Stimulated activated CD4-positive, alpha-beta T cell treated with anti-CD3 and anti-CD28 coated beads, Interleukin-15, amount 100 ng/mL, for 1 hour (primary cell): ENCODE measurements around the gene TTC39A.
"Not testable (repeated sequence)": the region's sequence is repeated elsewhere in the genome, so short reads cannot be mapped to it uniquely, and the experiment has no call there.

Source experiments
- DNase-seq, 2 donors: peaks; one replicate each; pipeline ENCODE4 v3.0.0-alpha.2; 2020; ENCODE audit warnings: low read depth in 1 of 2, low spot score in 1 of 2

Gene TTC39A

DNA sequence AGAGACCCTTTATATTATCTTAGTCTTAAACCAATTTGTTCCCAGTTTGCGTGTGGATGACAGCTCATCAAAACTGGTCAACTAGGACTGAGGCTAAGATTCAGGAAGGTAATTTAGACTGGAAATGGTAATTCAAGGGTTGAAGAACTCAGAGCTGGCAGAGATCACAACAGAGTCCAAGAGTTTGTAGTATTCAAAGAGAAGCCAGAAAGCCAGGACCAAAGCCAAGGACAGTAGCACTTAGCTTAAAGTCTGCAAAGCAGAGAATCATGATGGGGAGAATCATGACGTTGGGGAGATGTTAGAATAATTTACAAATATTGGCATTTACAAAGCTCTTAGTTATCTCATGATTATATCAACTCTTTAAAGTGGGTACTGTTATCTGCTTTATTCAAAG, 61.7 kb downstream of the TTC39A start:
- DNase-seq: no peak

DNA sequence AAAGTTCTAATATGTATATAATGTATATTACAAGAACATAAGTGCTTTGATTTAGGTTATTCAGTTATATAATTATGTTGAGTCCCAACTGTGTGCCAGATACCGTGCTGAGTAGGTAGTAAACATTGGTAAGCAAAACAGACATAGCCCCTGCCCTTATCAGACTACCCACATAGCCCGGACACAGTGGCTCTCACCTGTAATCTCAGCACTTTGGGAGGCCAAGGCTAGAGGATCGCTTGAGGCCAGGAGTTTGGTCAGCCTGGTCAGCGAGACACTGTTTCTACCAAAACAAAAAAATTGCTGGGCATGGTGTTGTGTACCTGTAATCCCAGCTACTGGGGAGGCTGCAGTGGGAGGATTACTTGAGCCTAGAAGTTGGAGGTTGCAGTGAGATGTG, 63.6 kb downstream of the TTC39A start:
- no peak for DNase-seq

DNA sequence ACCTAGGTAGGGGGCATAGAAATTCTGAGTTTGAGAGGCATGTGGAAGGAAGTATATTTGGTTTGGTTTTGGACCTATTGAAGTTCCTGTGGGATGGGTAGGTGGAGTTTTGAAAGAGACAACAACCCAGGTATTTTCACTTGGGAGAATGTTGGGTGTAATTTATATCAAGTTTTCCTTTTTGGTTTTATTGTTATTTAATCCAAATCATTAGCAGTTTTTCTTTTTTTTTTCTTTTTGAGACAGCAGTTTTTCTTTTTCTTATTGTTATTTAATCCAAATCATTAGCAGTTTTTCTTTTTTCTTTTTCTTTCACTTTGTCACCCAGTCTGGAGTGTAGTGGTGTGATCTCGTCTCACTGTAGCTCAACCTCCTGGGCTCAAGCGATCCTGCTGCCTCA, 64.2 kb downstream of the TTC39A start:
- DNase-seq: no peak

DNA sequence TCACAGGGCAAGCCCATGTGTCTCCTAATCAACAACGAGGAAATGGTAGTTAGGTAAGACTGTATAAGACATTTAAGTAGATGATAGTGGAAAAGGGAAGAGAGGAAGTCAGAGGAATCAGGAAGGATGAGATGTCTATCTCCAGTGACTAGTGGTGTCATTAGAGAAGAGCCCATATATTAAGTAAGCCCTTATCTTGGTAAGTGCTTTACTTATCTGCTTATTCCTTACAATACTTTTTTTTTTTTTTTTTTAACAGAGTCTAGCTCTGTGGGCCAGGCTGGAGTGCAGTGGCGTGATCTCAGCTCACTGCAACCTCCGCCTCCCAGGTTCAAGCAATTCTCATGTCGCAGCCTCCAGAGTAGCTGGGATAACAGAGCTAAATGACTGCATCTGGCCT, 64.7 kb downstream of the TTC39A start:
- DNase-seq: no peak

DNA sequence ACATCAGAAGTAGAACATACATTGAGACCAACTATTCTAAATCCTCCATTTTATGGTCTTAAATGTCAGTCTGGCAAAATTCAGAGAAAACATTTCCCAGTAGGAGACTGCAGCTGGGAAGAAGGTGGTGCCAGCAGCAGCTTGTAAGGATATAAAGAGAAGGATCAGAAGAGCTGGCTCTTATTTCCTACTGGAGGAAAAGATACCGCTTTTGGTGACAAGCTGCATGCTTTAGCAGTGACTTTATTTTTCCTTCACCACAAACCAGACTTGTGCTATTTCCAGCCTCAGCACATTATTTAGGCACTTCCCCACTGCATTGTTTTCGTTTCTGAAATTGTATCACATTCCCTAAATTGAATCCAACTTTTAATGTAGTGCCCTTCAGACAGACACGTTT, 65.9 kb downstream of the TTC39A start:
- no peak for DNase-seq

DNA sequence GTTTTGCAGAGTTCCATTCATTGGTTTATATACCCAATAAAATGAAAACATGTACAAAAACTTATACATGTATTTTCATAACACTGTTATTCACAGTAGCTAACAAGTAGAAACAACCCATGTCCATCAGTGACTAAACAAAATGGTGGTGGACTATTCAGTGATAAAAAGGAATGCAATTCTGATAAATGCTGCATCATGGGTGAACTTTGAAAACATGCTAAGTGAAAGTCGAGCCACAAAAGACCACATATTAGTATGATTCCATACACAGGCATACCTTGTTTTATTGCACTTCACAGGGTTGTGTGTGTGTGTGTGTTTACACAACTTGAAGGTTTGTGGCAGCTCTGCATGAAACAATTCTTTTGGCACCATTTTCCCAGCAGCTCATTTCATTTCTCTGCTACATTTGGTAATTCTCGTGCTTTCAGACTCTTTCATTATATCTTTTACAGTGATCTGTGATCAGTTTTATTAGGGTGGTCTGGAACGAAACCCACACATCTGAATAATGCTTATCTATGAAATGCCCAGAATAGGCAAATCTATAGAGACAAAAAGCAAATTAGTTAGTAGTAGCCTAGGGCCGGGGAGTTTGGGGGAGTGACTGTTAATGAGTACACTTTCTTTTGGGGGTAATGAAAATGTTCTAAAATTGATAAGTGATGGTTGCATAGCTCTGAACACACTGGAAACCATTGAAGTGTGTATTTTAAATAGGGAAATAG, 67.0 kb downstream of the TTC39A start:
- no peak for DNase-seq

DNA sequence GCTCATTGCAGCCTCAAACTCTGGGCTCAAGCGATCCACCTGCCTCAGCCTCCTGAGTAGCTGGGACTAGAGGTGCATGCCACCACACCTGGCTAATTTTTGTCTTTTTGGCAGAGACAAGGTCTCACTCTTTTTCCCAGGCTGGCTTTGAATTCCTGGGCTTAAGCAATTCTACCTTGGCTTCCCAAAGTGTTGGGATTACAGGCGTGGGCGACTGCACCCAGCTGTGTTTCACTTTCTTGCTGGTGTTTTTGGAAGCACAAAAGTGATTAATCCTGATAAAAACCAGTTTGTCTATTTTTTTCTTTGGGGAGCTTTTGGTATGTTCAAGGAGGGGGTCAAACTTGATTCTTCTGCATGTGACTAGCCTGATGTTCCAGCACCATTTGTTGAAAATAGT, 75.0 kb downstream of the TTC39A start:
- no peak for DNase-seq

DNA sequence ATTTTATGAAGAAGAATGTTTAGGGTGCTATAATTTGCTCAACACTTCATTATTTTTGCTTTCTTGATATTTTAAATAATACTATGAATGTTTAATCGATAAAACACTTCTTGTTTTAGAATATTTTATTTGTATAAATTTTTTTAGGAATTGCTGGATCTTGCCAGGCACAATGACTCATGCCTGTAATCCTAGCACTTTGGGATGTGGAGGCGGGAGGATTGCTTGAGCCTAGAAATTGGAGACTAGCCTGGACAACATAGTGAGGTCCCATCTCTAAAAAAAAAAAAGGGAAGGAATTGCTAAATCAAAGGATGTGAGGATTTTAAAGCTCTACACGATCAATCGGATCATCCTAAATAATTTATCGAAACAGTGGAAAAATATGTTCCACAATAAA, 76.7 kb downstream of the TTC39A start:
- DNase-seq: no peak

DNA sequence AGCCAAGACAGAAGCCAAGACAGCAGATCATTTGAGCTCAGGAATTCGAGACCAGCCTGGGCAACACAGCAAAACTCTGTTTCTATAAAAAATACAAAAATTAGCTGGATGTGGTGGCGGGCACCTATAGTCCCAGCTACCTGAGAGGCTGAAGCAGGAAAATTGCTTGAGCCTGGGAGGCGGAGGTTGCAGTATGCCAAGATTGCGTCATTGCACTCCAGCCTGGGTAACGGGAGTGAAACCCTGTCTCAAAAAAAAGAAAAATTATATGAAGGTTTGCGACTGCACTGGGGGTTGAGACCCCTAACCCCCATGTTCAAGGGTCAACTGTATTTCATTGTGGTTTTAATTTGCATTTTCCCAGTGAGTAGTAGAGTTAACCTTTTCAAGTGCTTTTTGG, 78.0 kb downstream of the TTC39A start:
- no peak for DNase-seq

DNA sequence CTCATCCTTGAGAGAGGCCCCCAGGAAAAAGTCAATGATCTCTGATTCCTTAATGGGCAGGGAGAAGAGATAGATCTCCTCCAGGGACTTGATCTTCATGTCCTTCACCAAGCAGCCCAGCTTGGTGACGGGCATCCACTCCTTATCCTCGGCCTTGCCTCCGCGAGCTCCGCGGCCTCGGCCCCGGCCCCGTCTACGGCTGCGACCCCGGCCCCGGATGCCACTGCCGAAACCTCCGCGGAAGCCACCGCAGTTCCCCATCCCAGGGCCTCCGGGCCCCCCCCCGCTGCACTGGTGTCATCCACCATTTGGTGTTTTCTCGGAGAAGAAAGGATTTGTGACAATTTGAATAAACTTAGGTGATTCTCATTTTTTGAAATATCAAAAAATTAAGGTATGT, 79.2 kb downstream of the TTC39A start:
- not testable (repeated sequence) for DNase-seq

DNA sequence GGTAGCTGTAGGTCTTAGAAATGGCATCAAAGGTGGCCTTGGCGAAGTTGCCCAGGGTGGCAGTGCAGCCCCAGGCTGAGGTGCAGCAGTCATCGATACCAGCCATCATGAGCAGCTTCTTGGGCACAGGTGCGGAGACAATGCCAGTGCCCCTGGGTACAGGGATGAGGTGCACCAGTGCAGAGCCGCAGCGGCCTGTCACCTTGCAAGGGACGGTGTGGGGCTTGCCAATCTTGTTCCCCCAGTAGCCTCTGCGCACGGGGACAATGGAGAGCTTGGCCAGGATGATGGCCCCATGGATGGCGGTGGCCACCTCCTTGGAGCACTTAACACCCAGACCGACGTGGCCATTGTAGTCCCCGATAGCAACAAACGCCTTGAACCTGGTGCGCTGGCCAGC, 79.6 kb downstream of the TTC39A start:
- DNase-seq: not testable (repeated sequence)

DNA sequence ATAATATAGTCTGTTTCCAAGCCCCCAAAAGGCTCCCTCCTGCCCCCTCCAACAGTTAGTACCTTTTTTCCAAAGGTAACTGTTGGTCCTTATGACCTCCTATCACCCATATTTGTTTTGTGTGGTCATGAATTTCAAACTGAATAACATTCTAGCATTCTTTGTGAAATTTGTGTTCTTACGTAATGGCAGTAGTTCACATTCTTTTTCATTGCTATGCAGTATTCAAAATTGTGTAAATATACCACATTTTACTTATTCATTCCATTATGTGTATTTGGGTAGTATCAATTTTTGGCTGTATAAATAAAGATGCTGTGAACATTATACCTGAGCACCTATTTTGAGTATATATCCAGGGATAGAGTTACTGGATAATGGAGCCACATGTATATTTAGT, 80.9 kb downstream of the TTC39A start:
- DNase-seq: no peak

DNA sequence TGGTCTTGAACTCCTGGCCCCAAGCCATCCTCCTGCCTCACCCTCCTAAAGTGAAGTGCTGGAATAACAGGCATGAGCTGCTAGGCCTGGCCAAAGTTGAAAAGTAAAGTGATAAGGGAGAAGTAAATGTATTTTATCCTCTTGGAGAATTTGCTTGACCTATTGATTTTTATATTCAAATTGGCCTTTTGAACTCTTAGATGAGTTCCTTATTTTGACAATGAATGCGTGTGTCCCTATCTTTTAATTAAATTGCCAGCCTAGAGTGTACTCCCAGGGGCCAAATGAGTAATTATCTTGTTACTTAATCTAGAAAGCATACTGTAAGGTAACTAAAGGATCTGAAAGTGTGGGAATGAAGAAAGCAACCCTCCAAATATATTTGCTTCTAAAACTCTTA, 82.9 kb downstream of the TTC39A start:
- no peak for DNase-seq

DNA sequence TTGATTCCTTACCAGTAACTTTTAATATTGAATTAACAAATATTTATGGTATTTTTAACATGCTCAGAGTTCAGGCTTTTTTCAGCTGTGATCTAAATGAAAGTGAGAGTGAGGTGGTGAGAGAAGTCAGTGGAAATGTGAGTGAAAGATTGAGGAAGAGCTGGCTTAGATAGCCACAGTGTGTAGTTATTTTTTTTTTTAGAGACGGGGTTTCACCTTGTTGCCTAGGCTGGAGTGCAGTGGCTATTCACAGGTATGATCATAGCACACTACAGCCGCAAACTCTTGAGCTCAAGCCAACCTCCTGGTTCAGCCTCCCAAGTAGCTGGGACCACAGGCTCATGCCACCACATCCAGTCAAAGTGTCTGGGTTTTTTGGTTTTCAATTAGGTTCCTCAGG, 83.3 kb downstream of the TTC39A start:
- DNase-seq: no peak

DNA sequence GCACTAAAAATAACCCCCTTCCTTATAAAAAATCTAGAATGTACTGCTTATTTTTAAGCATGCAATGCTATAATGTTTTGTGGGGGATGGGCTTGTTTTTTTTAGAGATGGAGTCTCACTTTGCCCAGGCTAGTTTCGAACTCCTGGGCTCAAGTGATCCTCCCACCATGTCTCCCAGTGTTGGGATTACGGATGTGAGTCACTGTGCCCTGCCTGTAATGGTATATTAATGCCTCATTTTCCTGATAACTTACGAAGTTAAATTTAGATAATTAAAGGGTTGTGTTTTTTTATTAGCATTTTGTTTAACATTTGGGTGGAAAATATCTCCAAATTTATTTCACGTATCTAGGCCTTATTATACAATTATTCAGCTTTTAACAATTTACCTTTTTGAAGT, 87.8 kb downstream of the TTC39A start:
- no peak for DNase-seq

DNA sequence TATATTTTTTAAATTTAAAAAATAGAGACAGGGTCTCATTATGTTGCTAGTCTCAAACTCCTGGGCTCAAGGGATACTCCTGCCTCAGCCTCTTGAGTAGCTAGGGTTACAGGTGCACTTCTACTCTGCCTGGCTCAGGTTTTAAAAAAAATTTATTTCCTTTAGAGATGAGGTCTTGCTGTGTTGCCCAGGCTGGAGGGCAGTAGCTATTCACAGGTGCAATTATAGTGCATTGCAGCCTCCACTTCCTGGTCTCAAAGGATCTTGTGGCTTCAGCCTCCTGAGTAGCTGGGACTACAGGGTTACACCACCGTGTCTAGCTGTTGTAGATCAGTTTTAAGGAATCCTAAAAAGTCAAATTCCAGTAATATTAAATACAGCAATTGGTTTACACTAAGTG, 89.2 kb downstream of the TTC39A start:
- no peak for DNase-seq

DNA sequence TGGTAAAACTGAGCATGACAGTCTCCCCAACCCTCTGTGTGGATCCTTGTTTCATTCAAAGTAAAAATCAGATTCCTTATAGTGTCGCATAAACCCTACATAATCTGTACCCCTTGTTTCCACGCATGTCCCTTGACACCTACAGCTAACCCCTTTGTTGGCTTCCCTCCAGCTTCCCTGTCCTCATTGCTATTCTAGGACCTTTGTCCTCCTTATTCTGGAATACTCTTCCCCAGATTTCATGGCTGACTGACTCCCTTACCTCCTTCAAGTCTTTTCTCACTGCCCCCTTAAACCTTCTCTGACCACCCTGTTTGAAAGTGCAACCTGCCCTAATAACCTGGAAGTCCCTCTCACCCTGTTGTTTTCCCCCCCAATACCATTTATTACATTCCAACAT, 90.3 kb downstream of the TTC39A start:
- no peak for DNase-seq

DNA sequence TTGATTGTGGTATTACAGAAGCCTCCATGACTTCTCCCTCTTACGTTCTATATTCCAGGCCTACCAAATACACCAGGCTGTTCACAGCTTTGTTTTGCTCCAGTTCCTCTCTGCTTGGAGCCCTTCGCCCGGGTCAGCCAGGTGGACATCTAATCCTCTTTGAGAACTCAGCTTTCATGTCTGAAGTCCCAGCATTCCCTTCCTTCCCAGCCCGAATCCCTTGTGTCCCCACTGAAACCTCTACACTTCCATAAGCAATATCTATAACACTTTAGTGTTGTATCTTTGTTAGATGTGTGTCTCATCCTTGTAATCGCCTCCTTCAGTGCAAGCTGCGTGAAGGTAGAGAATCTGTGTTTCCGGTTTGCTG, 92.3 kb downstream of the TTC39A start:
- no peak for DNase-seq

DNA sequence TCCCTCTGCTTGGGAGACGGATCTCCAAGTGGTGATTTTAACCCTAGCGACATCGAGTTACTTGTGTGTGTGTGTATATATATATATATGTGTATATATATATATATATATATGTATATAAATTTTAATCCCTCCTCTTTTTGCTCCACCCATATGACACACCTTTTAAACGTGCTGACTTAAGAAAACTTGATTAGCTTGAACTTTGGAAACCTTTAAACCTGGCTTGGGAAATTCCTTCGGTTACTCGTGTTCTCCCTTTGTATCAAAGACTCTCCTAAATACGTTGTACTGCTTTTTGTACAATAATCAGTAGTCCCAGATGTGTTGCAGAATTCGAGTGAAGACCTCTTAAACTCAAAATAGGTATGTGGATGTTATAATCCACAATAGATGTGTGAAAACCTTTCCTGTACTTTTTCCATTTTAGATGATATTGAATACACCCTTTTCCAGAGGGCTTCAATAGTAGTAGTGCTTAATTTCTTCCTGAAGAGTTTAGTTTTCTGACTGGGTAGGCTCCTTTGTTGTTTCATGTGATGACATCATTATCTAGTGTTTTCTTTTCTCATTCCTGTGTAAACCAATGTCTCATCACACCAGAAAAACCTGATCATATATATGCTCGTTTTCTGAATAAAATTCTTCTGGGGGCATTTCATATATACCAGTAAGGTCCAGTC, 92.9 kb downstream of the TTC39A start:
- no peak for DNase-seq
